BLaER1 (cell line): ENCODE results near the gene GIPC1.

Experiments used
- H3K27ac ChIP-seq: shearing (Covaris generic); formaldehyde crosslinking; 2 replicates; pipeline ENCODE4 v1.8.1; 2022
- H3K27me3 ChIP-seq: shearing (Covaris generic); formaldehyde crosslinking; 2 replicates; pipeline ENCODE4 v1.8.1; 2022
- H3K36me3 ChIP-seq: shearing (Covaris generic); formaldehyde crosslinking; 2 replicates; pipeline ENCODE4 v1.8.1; 2022
- H3K4me1 ChIP-seq: shearing (Covaris generic); formaldehyde crosslinking; 2 replicates; pipeline ENCODE4 v1.8.1; 2022
- H3K4me2 ChIP-seq: shearing (Covaris generic); formaldehyde crosslinking; 2 replicates; pipeline ENCODE4 v1.8.1; 2022
- H3K4me3 ChIP-seq: shearing (Covaris generic); formaldehyde crosslinking; 2 replicates; pipeline ENCODE4 v1.8.1; 2022
- H3K9ac ChIP-seq: shearing (Covaris generic); formaldehyde crosslinking; 2 replicates; pipeline ENCODE4 v1.8.1; 2022
- H3K9me3 ChIP-seq: shearing (Covaris generic); formaldehyde crosslinking; 2 replicates; pipeline ENCODE4 v1.8.1; 2022
- H4K20me1 ChIP-seq: shearing (Covaris generic); formaldehyde crosslinking; 2 replicates; pipeline ENCODE4 v1.8.1; 2022
- Cebpa-rat ChIP-seq: shearing (Covaris generic); IDR thresholded peaks from 2 replicates; pipeline ENCODE4 v1.8.1; 2022

Gene GIPC1

GRCh38 chr19:14430712-14431111, 65.2 kb downstream of the GIPC1 start:
- H3K4me3 ChIP-seq, result no peak overlapping the region
- no peaks in the 10 kb centered on the region for H3K9me3 ChIP-seq
- H3K9ac ChIP-seq, result no peak overlapping the region
- H3K4me1 ChIP-seq, result peaks cover 55% of the 10 kb centered on the region
- H3K27ac ChIP-seq, result no peak overlapping the region
- peaks cover 19% of the 10 kb centered on the region for H4K20me1 ChIP-seq
- H3K4me2 ChIP-seq, result peak overlapping the region; percentile 91
- no peaks in the 10 kb centered on the region for H3K27me3 ChIP-seq
- peaks cover 8% of the 10 kb centered on the region; the same call in 1 of the 2 replicates for H3K36me3 ChIP-seq
- no peak for TF ChIP-seq Cebpa-rat

GRCh38 chr19:14428882-14429416, 67.0 kb downstream of the GIPC1 start:
- peaks cover 43% of the 10 kb centered on the region for H3K4me1 ChIP-seq
- TF ChIP-seq Cebpa-rat, result no peak
- H3K9me3 ChIP-seq, result no peaks in the 10 kb centered on the region
- H3K36me3 ChIP-seq, result no peaks in the 10 kb centered on the region
- no peak overlapping the region for H3K9ac ChIP-seq
- 0 out of 2 replicates have a peak, but pooled peaks cover 1% of the 10 kb centered on the region for H4K20me1 ChIP-seq
- no peak overlapping the region for H3K4me2 ChIP-seq
- no peak overlapping the region for H3K27ac ChIP-seq
- no peak overlapping the region for H3K4me3 ChIP-seq
- H3K27me3 ChIP-seq, result no peaks in the 10 kb centered on the region
